HS-27A (cell line): ENCODE data around the gene ST7.
"Not testable (repeated sequence)": the region's sequence is repeated elsewhere in the genome, so short reads cannot be mapped to it uniquely, and the experiment has no call there.

Source experiments
- DNase-seq: peaks from one replicate; pipeline ENCODE4 v3.0.0-alpha.2; 2012; ENCODE audit warnings: low read depth, missing footprints

ST7 gene

DNA sequence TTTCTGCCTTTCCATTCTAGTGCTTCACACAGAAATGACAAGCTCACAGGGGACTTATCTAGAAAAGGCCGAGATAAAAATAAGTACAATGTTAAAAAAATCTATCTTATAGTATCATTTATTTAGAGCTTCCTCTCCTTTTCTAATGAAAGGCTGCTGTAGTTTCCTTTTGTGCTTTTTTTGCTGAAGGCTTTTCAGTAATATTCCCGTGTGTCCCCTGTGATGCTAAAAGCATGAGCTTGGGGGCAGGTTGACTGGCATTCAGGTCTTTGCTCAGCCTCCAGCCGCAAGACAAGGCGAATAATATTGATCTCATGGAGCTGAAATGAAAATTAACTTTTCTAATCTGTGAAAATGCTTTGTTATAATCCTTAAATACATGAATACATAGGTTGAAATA lies 143.0 kb downstream of the ST7 start:
- no peak for DNase-seq

DNA sequence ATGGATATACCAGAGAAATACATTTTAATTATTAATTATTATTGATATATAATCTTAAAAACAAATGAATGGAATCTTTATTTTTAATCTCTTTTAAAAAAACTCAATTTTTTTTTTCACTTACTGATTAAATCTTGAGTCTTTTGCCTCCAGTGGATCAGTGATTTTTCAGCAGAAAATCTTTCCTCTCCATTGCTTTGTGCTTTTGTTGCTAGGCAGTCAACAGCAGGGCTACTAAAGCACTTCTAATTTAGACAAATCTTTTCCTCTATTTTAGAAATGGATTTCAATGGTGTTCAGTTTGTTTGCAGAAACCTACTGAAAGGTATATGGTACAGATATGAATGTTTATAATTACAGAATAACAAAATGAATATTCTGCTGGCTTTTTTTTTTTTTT lies 143.6 kb downstream of the ST7 start:
- DNase-seq = no peak

DNA sequence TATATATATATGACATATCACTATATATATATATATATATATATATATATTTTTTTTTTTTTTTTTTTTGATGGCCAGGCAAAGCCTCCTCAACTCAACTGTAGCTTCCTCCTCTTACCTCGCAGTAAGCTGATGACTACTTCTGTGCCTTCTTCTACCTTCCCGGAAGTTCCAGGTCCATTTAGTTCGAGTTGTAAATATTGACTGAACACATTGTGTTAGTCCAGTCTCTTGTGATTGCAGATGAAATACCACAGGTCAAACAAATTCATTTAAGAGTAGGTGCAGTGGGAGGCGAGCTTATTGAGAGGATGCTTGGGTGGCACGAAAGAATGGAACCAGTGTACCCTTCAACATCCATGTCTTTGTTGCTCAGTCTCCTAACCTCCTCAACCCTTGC lies 144.6 kb downstream of the ST7 start:
- no peak for DNase-seq

DNA sequence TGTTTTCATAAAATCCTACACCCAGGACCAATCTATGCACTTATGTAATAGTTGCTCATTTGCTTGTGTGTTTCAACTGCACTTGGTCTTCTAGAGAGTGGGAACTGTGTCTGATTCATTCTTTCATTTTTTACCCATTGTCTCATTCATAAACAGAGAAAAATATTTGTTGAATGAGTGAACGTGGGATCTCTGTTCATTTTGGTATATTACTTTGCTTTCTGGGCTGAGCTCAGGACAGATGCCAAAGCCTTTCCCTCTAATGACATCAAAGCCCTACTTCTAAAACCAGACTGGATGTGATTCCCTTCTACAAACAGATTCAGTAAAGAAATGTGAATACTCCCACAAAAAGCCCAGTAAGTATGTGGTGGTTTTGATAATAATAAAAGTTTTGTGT lies 145.2 kb downstream of the ST7 start:
- DNase-seq = peak; percentile 52

DNA sequence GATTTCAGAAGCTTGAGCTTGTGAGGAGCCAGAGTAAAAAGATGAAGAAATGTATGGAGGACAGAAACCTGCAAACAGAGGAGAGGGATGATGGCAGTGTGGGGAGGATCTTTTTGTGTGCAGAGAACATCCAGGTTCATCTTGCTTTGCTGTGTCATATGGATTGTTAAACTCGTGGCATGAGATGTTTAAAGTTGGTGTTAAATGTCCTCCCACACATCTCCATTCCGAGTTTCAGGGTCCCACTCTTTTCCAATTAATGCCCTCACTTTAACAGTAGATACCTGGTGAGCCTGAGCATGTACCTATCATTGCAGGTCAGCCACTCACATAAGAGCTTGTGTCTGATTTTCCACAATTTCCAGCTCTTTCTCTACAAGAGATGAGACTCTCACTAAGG lies 147.7 kb downstream of the ST7 start:
- DNase-seq = no peak

DNA sequence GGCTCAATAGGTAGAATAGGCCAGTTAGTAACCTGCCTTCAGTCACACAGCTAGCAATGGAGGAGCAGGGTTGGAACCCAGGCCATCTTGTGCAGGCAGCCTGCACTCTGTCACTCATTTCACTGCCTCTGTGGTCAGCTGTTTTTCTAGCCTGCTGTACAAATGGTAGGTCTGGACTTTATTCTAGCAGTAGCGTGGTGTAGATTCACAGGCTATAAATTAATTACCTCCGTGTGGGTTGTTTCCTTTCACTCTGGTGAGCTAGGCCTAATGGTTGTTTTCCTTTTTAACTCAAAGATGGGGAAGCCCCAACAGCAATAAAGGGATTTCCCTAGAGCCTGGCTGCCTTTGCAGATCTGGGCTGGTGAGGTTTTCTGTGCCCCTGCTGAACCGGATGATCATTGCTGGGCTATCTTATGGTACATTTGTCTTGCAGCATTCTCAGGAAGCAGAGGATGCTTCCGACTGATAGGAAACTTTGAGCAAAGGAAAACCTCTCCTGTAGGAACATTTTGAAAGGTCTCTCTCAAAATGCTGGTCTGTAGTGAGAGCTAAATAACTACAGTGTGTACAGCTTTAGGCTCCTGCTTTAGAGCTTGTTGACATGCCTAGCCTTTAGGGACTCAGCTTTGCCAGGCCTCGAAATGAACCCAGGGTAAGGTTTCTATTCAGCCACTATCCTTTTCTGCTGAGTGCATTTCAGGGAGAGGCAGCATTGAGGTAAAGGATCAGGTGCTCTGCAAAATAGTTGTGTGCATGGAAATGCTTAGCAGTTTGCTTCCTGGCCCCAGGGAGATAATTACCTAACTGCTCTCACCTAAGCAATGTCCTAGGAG lies 157.4 kb downstream of the ST7 start:
- DNase-seq = no peak

DNA sequence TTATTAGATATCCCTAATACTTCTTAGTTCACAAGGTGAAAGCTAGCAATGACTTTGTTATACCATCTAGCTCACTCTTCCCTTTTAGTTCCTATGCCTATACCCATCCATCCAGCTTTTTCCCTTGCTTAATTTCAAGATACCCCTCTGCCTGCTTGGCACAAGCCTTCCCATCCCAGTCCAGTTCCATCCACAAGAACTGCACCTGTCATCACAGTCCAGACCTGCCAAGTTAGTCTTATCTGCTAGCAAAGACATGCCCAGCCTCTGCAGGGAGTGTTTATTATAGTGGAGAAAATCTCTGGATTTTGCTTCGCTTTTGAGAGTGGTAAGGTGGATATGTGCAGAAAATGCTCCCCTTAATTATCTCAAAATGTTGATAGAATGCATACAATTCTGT lies 158.2 kb downstream of the ST7 start:
- DNase-seq = no peak

DNA sequence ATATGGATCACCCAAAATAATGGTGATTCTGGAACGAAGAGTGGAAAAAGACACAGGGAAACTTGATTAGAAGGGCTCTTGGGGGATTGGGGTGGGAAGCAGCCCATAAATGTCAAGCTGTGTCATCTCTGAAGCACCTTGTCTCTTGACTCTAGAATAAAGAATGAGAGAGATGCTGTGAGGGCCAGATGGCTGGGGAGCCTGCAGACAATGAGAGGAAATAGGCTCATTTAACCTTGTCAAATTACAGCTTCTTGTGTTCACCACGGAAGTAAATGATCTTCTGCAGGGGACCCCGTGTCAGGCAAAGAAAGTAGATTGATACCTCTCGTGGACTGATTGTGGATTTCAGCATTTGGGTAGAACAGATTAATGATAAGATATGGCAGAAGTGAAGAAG lies 159.3 kb downstream of the ST7 start:
- DNase-seq = no peak

DNA sequence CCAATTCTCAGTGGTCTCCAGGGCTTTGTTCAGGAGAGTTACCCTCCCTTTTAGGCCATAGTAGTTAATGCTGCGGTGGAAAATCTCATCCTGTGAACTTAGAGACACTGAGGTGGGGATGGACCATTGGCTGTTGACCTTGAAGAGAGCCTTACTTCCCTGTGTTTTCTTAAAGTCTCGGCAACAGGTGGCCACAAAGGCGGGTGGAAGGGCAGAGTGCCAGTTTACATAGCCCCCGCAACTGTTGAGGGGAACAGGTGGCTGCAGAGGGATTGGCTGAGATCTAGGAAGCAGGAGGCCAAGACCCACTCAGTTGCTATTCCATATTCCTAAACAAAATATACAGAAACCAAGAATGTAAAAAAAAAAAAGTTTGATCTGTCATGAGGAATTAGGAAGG lies 160.6 kb downstream of the ST7 start:
- no peak for DNase-seq

DNA sequence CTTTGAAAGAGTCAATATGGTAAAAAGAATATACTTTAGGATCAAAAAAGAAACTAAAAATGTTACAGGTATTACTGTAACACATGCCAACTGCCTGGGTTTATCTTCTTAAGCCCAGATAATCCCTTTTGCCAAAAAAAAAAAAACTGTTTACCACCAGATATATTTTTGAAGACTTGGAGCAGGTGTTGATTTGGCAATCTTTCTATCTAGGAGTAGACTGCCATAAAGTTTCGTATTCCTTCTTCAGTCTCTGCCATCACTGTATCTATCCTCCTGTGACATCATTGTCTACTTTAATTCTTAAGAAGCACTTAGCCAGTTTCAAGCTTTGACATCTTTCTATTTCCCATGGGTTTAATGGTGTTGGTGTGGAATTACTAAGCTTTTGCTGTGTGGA lies 161.0 kb downstream of the ST7 start:
- DNase-seq = no peak

DNA sequence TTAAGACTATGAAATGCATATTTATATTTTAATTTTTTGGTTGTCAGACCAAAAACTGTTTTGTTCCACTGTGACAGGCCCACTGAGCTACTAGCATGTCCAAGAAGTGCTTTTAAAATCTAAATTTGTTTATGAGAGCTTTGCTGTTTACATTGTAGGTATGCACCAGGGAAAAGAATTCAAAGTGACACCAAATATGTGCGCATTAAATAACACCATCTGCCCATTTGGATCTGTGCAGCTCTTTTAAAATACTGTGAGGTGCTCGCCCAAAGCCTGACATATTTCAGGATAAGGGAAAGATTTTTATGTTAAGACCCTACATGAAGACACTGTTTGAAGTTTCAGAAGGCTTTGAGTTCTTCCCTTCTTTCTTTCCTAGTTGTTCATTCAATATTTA lies 162.9 kb downstream of the ST7 start:
- no peak for DNase-seq

DNA sequence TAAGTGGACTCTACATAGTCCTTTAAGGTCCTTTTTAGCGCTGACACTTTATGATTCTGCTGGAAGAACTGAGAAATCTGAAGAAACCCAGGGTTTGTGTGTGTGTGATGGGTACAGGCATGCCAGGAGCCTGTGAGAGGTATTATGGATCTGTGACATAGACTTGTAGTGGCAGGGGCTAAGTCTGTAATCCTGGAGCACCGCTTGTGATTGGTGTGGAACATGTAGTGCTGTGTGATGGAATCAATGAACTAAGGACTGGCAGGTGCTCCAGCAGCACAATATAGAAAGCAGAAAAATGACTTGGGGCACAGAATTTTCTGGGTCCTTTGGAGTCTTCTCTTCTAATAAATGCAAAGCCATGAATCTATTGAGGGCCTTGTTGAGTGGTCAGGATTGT lies 163.9 kb downstream of the ST7 start:
- no peak for DNase-seq

DNA sequence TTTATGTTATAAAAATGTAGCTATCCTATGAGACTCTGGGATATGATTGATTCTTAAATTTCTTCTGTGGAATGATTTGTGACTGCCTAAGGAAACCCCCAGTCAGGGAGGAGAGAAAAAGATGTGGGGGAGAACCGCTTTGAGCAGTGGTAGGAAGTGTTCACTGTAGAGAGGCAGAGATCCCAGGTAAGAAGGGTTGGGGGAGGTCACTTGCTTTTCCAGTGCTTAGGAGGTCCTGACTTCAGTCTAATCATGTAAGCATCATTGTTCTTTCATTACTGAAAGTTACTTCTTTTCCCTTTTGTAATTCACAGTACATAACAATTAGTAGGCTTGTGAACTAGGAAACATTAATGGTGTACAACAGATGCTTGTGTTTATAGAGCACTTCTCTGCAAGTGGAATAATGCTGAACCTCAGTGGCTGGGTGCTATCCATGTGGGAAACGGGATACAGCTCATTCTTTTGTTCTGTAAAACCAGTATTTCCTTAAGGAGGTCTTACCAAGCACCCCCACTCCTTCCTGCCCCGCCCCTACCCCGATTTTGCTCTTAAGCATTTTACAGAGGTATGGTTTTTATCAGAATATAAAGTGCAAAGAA lies 165.4 kb downstream of the ST7 start:
- DNase-seq = no peak

DNA sequence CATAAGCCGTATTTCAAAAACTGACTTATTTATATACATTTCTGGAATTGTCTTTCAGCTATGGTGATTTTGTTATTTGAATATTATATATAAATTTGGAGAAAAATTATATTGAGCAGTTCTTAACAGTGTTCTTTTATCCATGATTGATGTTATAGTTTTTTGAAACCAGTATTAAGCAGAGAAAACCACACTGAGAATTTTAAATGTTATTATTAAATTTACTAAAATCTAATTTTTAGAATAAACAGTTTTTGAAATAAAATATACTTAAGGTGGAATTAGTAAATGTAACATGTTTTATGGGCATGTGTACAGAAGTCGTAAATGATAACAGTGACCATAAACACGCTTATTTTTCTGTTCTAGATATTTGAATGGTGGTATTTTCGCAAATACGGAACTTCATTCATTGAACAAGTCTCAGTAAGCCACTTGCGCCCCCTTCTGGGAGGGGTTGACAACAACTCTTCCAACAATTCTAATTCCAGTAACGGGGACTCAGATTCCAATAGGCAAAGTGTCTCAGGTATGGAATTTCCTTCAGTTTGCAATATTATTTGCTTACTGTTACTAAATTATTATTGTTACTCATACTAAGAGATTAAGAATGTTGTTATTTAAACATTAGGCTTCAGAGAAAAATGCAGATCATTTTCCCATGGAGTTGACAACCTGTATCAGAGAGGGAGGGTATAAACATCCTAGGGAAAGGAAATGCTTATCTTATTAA lies 166.1 kb downstream of the ST7 start:
- DNase-seq = peak; percentile 65

DNA sequence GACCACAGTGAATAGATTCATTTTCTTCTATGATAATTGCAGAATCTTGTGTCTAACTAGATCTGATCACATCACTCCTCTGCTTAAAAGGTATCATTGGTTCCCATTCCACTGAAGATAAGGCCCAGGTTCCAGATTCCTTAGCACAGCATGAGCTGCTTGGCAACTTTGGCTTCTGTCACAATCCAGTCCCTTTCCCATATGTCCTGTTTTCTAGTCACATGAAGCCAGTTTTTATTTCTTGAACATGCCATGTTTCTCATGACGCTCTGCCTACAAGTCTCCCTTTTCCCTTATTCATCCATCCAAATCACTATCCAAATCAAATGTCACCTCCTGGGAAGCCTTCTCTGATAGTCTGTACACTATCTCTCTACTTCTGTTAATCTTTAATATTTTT lies 167.0 kb downstream of the ST7 start:
- DNase-seq = not testable (repeated sequence)

DNA sequence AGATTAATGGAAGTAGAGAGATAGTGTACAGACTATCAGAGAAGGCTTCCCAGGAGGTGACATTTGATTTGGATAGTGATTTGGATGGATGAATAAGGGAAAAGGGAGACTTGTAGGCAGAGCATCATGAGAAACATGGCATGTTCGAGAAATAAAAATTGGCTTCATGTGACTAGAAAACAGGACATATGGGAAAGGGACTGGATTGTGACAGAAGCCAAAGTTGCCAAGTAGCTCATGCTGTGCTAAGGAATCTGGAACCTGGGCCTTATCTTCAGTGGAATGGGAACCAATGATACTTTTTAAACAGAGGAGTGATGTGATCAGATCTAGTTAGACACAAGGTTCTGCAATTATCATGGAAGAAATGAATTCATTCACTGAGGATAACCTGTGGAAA lies 168.7 kb downstream of the ST7 start:
- not testable (repeated sequence) for DNase-seq

DNA sequence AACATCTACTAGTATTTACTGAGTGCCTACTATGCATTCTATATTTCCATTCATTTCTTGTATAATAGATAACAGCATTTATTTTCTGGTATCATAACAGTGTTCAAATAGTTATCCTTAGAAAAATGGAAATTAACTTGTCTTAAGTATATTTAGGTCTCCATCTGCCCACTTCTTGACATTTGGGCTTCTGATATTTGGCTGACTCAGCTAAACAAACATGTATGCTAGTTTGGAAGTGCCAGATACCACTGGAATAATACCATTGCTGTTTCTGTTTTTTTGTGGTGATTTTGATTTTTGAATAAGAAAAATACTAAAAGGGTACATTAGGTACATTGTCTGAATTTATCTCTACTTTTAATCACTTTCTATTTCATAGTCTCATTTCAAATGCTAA lies 169.2 kb downstream of the ST7 start:
- DNase-seq = no peak

DNA sequence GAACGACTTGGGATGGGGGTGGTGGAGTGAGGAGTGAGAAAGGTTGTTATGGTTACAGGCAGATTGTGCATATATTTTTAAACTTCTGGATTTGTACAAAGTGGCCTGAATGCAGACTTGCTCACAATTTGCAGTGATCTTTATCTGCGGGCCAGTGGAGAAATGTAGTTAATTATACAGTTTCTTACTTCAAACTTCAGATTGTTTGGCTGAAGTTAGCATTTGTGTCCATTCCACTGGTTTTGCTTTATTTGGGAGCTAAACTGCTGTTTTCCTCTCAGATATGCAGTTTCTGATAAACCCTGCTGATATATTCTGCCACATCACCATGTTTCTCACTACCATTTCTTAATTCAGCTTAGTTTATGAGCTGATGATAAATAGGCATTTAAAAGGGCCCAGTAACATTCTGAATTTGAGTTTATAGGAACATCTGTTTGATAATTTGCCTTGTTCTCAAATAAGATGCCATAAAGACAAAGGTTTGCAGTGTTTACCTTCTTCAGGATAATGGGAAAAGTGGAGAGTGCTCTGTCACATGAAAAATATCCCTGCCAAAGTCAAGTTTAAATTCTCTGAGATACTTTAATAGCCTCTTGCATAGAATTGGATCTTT lies 170.1 kb downstream of the ST7 start:
- no peak for DNase-seq

DNA sequence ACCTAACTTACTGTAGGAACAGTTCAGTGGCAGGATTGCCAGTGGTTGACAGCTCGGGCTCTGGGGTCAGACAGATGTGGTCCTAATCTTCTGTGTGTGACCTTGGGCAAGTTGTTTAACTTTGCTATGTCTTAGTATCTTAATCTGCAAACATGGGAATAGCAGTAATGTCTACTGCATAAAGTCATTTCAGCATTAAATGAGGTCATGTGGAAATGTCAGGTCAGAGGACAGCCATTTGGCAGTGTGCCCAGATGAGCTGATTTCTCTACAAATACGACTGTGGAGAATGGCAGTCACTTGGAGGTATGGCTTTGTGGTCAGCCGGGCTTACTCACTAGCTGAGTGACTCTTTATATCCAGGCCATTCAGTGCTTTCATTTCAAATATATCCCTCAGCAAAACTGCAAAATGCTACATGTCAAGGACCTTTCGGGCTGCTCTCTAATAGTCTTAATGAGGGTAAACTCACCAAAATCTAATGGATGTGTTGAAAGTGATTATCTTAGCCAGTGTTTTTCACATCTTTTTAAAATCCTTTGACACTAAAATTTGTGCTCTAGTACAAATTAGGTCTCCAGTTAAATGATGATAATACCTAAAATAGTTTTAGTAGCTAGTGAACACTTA lies 171.4 kb downstream of the ST7 start:
- peak; percentile 92 for DNase-seq

DNA sequence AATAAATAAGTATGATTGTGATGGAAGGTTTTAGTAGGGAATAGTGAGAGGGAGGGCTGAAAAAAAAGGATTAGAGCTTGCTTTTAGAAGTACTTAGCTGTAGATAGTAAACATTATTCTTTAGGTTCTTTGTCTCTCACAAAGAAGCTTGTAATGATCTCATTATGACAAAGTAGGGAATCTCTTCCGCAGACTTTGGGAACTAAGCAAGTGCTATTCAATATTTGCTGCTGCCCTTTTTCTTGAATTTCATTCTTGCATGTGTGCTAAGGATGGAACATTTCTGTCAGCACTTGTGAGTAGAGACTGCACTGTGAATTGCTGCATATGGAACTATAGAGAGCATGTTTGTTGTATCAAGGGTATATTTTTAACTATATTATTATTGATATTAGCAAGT lies 173.4 kb downstream of the ST7 start:
- DNase-seq = no peak

DNA sequence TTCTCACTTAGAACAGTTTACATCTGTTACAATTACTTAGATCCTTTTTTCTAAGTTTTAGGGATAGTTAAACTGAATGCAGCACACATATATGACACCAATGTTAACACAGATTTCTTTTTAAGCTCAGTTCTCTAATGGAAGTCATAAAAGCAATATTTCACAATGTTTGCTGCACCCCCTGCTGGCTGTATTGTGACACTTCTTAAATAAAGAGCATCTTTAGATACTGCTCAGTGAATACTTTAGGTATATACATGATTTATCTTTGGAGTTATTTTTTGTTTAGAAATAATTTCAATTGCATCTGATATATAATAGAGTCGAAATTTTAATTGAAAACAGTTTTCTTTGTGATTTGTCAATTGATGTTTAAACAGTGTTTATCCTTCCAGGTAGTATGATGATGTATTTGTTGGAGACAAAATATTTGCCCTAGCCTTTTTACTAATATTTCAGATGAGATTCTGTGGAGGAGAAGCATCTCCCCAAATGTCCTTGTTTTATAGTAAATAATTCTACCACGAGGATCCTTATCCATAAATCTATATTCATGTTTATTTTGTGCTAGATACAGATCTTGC lies 174.4 kb downstream of the ST7 start:
- DNase-seq = no peak

DNA sequence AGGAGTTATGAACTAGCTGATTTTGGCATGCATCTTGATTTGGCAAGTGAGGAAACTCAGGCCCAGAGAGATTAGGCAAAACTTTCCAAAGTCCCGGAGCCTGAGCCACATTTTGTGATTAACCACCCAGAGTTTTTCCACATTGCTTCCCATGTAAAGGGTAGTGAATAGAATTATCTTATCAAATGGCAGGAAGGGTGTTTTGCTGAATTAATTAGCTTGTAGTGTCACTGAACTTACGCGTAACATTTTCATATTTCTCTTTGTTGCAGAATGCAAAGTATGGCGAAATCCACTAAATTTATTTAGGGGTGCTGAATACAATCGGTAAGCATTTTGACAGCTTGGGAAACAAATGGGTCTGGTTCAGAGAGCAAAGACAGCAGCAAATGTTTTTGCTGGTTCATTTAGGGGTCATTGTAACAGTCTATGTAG lies 176.2 kb downstream of the ST7 start:
- DNase-seq = no peak
